Lung (tissue), 16 donors: ENCODE data around the gene BRMS1L. TPM values are rescaled to one million over a fixed set of nuclear protein-coding genes. Genes with fewer than 3 reads are reported as not detected.
"Not testable (repeated sequence)": the region's sequence is repeated elsewhere in the genome, so short reads cannot be mapped to it uniquely, and the experiment has no call there.

Experiments
- ATAC-seq: fragments of 200-7000 bp; cut with Tn5 transposase; one replicate; pipeline ENCODE4 v1.9.1; 2020; ENCODE audit warnings: moderate number of reproducible peaks; ENCODE audit not compliant: insufficient read depth, low FRiP score
- DNase-seq, 3 donors: peaks; one replicate each; pipeline ENCODE4 v3.0.0-alpha.2; 2013 to 2017
- H3K27ac ChIP-seq, 2 donors: one replicate each; pipeline ENCODE4 v1.5.1; 2013; ENCODE audit warnings: mild to moderate bottlenecking in 2 of 2, moderate library complexity in 2 of 2, control low read depth in 1 of 2, inconsistent platforms in 1 of 2, low read depth in 1 of 2, low read length in 1 of 2
- H3K27me3 ChIP-seq, 3 donors: one replicate each; pipeline ENCODE4 v1.5.1; 2013; ENCODE audit warnings: low read length in 2 of 3; ENCODE audit not compliant: control insufficient read depth in 3 of 3, insufficient read depth in 3 of 3
- H3K36me3 ChIP-seq, 4 donors: one replicate each; pipeline ENCODE4 v1.5.1; 2013; ENCODE audit warnings: low read length in 4 of 4, mild to moderate bottlenecking in 1 of 4, moderate library complexity in 1 of 4; ENCODE audit not compliant: control insufficient read depth in 4 of 4, insufficient read depth in 4 of 4
- H3K4me1 ChIP-seq, 5 donors: one replicate each; pipeline ENCODE4 v1.5.1; 2013; ENCODE audit warnings: low read length in 5 of 5, mild to moderate bottlenecking in 2 of 5, moderate library complexity in 1 of 5; ENCODE audit not compliant: control insufficient read depth in 5 of 5, insufficient read depth in 5 of 5
- H3K4me3 ChIP-seq: one replicate; pipeline ENCODE4 v1.5.1; 2013; ENCODE audit warnings: mild to moderate bottlenecking, control low read depth, moderate library complexity
- H3K9ac ChIP-seq, 2 donors: one replicate each; pipeline ENCODE4 v1.5.1; 2013; ENCODE audit warnings: low read length in 2 of 2, control low read depth in 1 of 2; ENCODE audit not compliant: insufficient read depth in 1 of 2
- H3K9me3 ChIP-seq, 4 donors: one replicate each; pipeline ENCODE4 v1.5.1; 2013; ENCODE audit warnings: low read length in 3 of 4, mild to moderate bottlenecking in 1 of 4, moderate library complexity in 1 of 4; ENCODE audit not compliant: control insufficient read depth in 4 of 4, insufficient read depth in 3 of 4
- WGBS, 2 donors: extraction: QIAGEN DNeasy Blood & Tissue Kit; methylation state at CpG; one replicate each; pipeline ENCODE4 v1.1.7; 2013; 5-methylcytosine and 5-hydroxymethylcytosine counted together
- long read RNA-seq, 5 donors: transcript quantifications; one replicate each; lab custom pipeline, GENCODE V29; 2026
- polyA plus RNA-seq, 2 donors: library from polyadenylated mRNA; stranded (reverse); fragments of 200-250 nt; gene quantifications; one replicate each; pipeline ENCODE4 v1.2.1, GENCODE V29; 2013
- total RNA-seq, 2 donors: library from RNA; depleted of rRNA in 1 of 2; stranded (reverse); fragments of >200 nt in 1 of 2; gene quantifications; one replicate each; pipeline ENCODE4 v1.2.1, GENCODE V29; 2014 to 2021
- TF ChIP-seq, protein P1 (sequence below): IDR thresholded peaks from 2 replicates; pipeline ENCODE4 v1.5.1; 2012; ENCODE audit warnings: mild to moderate bottlenecking; ENCODE audit errors: control extremely low read depth, extremely low read depth
- donor health status: control.
- donor health status: control.
- donor health status: Bipolar disorder and iron deficiency.
- donor health status: healthy.
- donor health status: DM: yes; HTN: yes; CAD: no.

Gene BRMS1L, protein sequence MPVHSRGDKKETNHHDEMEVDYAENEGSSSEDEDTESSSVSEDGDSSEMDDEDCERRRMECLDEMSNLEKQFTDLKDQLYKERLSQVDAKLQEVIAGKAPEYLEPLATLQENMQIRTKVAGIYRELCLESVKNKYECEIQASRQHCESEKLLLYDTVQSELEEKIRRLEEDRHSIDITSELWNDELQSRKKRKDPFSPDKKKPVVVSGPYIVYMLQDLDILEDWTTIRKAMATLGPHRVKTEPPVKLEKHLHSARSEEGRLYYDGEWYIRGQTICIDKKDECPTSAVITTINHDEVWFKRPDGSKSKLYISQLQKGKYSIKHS
- total RNA-seq: 10 to 100 TPM in 1 of 2 donors, 1 to 10 TPM in 1; 6.3 to 17.4 TPM
- 1 to 10 TPM; 5.0 to 6.3 TPM for polyA plus RNA-seq
- long read RNA-seq, donor 1, partial matches to known transcripts: 0 of 4 reads
- long read RNA-seq, donor 1, other reads (novel, unspliced or antisense): 0 of 4 reads
- long read RNA-seq, donor 2, partial matches to known transcripts: 0 of 1 reads
- long read RNA-seq, donor 2, other reads (novel, unspliced or antisense): 0 of 1 reads
- long read RNA-seq, donor 3, partial matches to known transcripts: 0 of 1 reads
- long read RNA-seq, donor 3, other reads (novel, unspliced or antisense): 0 of 1 reads
- long read RNA-seq, donor 4, partial matches to known transcripts: 0 of 2 reads
- long read RNA-seq, donor 4, other reads (novel, unspliced or antisense): 0 of 2 reads
- long read RNA-seq, donor 5, transcript BRMS1L-201 (10 exons, 2,657 nt): major isoform, 6 of 11 reads
- long read RNA-seq, donor 5, partial matches to known transcripts: 5 of 11 reads
- long read RNA-seq, donor 5, other reads (novel, unspliced or antisense): 0 of 11 reads

DNA sequence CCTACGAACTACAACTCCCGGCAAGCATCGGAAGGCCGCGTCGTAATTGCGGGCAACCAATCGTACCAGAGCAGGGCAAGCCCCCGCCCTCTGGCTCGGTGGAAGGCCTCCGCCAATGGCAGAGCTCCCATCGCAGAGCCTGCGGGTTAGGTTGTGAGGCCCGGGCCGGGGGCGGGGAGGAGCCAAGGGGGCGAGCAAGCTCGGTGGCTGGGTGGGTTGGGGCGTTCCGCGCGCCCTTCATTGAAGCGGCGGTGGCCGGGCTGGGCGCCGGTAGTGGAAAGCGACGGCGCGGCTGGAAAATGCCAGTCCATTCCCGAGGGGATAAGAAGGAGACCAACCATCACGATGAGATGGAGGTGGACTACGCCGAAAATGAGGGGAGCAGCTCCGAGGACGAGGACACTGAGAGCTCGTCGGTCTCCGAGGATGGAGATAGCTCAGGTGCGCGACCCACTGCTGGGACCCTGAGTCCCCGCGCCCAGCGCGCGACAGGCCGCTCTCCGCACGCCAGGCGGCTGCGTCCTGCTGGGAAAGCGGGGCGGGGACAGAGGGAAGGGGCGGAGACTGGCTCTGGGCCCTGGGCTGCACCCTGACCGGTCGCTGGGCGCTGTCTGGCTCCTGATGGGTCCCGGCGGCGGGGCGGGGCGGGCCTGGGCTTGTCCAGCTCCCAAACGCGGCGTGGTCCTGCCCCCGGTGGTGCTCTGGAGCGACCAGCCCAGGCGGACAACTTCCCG lies at the start of gene BRMS1L:
Gene BRMS1L, plus strand, starts transcription at position 121 of the 734 bp plus-strand sequence. Its CDS starts 179 bp downstream, at position 300.
- TF ChIP-seq, protein P1, sequence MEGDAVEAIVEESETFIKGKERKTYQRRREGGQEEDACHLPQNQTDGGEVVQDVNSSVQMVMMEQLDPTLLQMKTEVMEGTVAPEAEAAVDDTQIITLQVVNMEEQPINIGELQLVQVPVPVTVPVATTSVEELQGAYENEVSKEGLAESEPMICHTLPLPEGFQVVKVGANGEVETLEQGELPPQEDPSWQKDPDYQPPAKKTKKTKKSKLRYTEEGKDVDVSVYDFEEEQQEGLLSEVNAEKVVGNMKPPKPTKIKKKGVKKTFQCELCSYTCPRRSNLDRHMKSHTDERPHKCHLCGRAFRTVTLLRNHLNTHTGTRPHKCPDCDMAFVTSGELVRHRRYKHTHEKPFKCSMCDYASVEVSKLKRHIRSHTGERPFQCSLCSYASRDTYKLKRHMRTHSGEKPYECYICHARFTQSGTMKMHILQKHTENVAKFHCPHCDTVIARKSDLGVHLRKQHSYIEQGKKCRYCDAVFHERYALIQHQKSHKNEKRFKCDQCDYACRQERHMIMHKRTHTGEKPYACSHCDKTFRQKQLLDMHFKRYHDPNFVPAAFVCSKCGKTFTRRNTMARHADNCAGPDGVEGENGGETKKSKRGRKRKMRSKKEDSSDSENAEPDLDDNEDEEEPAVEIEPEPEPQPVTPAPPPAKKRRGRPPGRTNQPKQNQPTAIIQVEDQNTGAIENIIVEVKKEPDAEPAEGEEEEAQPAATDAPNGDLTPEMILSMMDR: no peak
- Histone ChIP-seq H3K9ac (peak within 1 kb of the TSS; percentile 75 to 96), H3K36me3 (no peaks in the 10 kb centered on the region), H3K27ac (peak within 1 kb of the TSS; percentile 89 to 100), H3K9me3 (no peaks in the 10 kb centered on the region), H3K27me3 (no peaks in the 10 kb centered on the region), H3K4me1 (peaks cover 0 to 9% (median 3%) of the 10 kb centered on the region in 5 donors), H3K4me3 (peak within 1 kb of the TSS; percentile 89)
- peak; percentile 98 for ATAC-seq
- peak; percentile 99 to 100 (median 99) for DNase-seq
- 0% methylated on average over 58 to 70 of the region's 70 CpGs for WGBS, 2 donors

- DNase-seq (no peak), ATAC-seq (no peak)
- WGBS, 2 donors: 91 to 95% methylated on average over 4 of the region's 4 CpGs
These were observed 49.3 kb upstream of the BRMS1L start for GRCh38 chr14:35776823-35777222.

DNA sequence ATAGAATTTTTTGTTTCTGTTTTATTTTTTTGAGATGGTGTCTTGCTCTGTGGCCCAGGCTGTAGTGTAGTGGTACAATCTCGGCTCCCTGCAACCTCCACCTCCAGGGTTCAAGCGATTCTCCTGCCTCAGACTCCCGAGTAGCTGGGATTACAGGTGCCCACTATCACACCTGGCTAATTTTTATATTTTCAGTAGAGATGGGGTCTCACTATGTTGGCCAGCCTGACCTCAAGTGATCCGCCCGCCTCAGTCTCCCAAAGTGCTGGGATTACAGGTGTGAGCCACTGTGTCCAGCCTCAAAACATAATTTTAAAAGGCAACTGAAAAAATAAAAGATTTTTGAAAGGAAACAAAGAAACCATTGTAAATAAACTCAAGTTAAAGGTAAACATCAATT lies 48.6 kb upstream of the BRMS1L start:
- H3K27ac ChIP-seq, H3K36me3 ChIP-seq, H3K9ac ChIP-seq: not testable (repeated sequence)

More at GRCh38 chr14:35776823-35777222, 49.3 kb upstream of the BRMS1L start:
- H3K4me3 ChIP-seq: no peak overlapping the region
- H3K36me3 ChIP-seq: peaks cover 0 to 2% (median under 1%) of the 10 kb centered on the region in 4 donors
- no peaks in the 10 kb centered on the region for H3K4me1 ChIP-seq
- TF ChIP-seq, protein P1: no peak
- H3K9me3 ChIP-seq: peaks cover 0 to 3% (median under 1%) of the 10 kb centered on the region in 4 donors
- H3K9ac ChIP-seq: no peak overlapping the region
- H3K27ac ChIP-seq: no peak overlapping the region
- no peaks in the 10 kb centered on the region for H3K27me3 ChIP-seq

More for the DNA sequence above, 48.6 kb upstream of the BRMS1L start:
- H3K27me3 ChIP-seq, H3K4me3 ChIP-seq, DNase-seq, ATAC-seq, H3K4me1 ChIP-seq, H3K9me3 ChIP-seq: not testable (repeated sequence)
- 95 to 97% methylated on average over 5 of the region's 5 CpGs for WGBS, 2 donors
